Liver (tissue), 9 donors: Measurements from ENCODE around the gene RAVER2. TPM values are rescaled to one million over a fixed set of nuclear protein-coding genes. Genes with fewer than 3 reads are reported as not detected.

Experiments
- DNase-seq: peaks from one replicate; pipeline ENCODE4 v3.0.0-alpha.2; 2017; ENCODE audit warnings: low spot score
- H3K27ac ChIP-seq, 2 donors: one replicate each; pipeline ENCODE4 v1.7.0; 2013; ENCODE audit warnings: inconsistent platforms in 2 of 2, low read length in 2 of 2, control low read depth in 1 of 2, low read depth in 1 of 2, mild to moderate bottlenecking in 1 of 2
- H3K27me3 ChIP-seq, 4 donors: one replicate each; pipeline versions ENCODE4 v1.6.1 to v1.7.0; 2013; ENCODE audit warnings: low read length in 3 of 4, inconsistent platforms in 1 of 4, mild to moderate bottlenecking in 1 of 4, moderate library complexity in 1 of 4; ENCODE audit not compliant: control insufficient read depth in 4 of 4, insufficient read depth in 4 of 4
- H3K36me3 ChIP-seq, 4 donors: one replicate each; pipeline versions ENCODE4 v1.6.1 to v1.7.0; 2013; ENCODE audit warnings: low read length in 3 of 4, mild to moderate bottlenecking in 3 of 4, low read depth in 1 of 4, moderate library complexity in 1 of 4; ENCODE audit not compliant: control insufficient read depth in 4 of 4, insufficient read depth in 3 of 4
- H3K4me1 ChIP-seq, 4 donors: one replicate each; pipeline versions ENCODE4 v1.6.1 to v1.7.0; 2013; ENCODE audit warnings: low read length in 3 of 4, mild to moderate bottlenecking in 3 of 4, moderate library complexity in 1 of 4; ENCODE audit not compliant: control insufficient read depth in 4 of 4, insufficient read depth in 4 of 4
- H3K4me3 ChIP-seq, 3 donors: one replicate each; pipeline versions ENCODE4 v1.6.1 to v1.7.0; 2013; ENCODE audit warnings: low read length in 3 of 3, control low read depth in 1 of 3, low read depth in 1 of 3, mild to moderate bottlenecking in 1 of 3
- H3K9ac ChIP-seq, 2 donors: one replicate each; pipeline ENCODE4 v1.7.0; 2013; ENCODE audit warnings: low read length in 2 of 2, mild to moderate bottlenecking in 2 of 2, moderate library complexity in 2 of 2, control low read depth in 1 of 2, low read depth in 1 of 2
- H3K9me3 ChIP-seq, 4 donors: one replicate each; pipeline versions ENCODE4 v1.6.1 to v1.7.0; 2013; ENCODE audit warnings: low read length in 3 of 4; ENCODE audit not compliant: control insufficient read depth in 4 of 4
- EGR1 ChIP-seq, 2 donors: IDR thresholded peaks; 2 replicates each; pipeline ENCODE4 v1.6.1; 2016 to 2018; ENCODE audit warnings: antibody characterized with exemption in 2 of 2, low read depth in 2 of 2
- FOXA2 ChIP-seq: IDR thresholded peaks from 2 replicates; pipeline ENCODE4 v1.6.1; 2016; ENCODE audit warnings: antibody characterized with exemption
- GABPA ChIP-seq, 2 donors: IDR thresholded peaks in 1 of 2; conservative IDR thresholded peaks in 1 of 2; 2 replicates each; pipeline ENCODE4 v1.6.1; 2016; ENCODE audit warnings: antibody characterized with exemption in 2 of 2, mild to moderate bottlenecking in 1 of 2, moderate library complexity in 1 of 2
- HNF4A ChIP-seq, 2 donors: conservative IDR thresholded peaks; 2 replicates each; pipeline ENCODE4 v1.6.1; 2016; ENCODE audit warnings: antibody characterized with exemption in 2 of 2, mild to moderate bottlenecking in 2 of 2
- HNF4G ChIP-seq: IDR thresholded peaks from 2 replicates; pipeline ENCODE4 v1.6.1; 2016; ENCODE audit warnings: antibody characterized with exemption
- JUND ChIP-seq, 2 donors: IDR thresholded peaks; 2 replicates each; pipeline ENCODE4 v1.6.1; 2016; ENCODE audit warnings: antibody characterized with exemption in 2 of 2
- NR2F2 ChIP-seq: IDR thresholded peaks from 2 replicates; pipeline ENCODE4 v1.6.1; 2016; ENCODE audit warnings: antibody characterized with exemption
- RAD21 ChIP-seq, 2 donors: IDR thresholded peaks; 2 replicates each; pipeline ENCODE4 v1.6.1; 2016; ENCODE audit warnings: antibody characterized with exemption in 2 of 2, mild to moderate bottlenecking in 2 of 2
- RXRA ChIP-seq, 2 donors: IDR thresholded peaks; 2 replicates each; pipeline ENCODE4 v1.6.1; 2017 to 2018; ENCODE audit warnings: antibody characterized with exemption in 2 of 2, mild to moderate bottlenecking in 1 of 2
- TAF1 ChIP-seq: conservative IDR thresholded peaks from 2 replicates; pipeline ENCODE4 v1.6.1; 2016; ENCODE audit warnings: antibody characterized with exemption, mild to moderate bottlenecking
- YY1 ChIP-seq: IDR thresholded peaks from 2 replicates; pipeline ENCODE4 v1.6.1; 2016; ENCODE audit warnings: antibody characterized with exemption, mild to moderate bottlenecking
- WGBS: extraction: QIAGEN DNeasy Blood & Tissue Kit; methylation state at CpG from one replicate; pipeline ENCODE4 v1.1.7; 2013; 5-methylcytosine and 5-hydroxymethylcytosine counted together
- polyA plus RNA-seq, 2 donors: library from polyadenylated mRNA; stranded (reverse) in 1 of 2; unstranded in 1 of 2; fragments of 200-250 nt in 1 of 2; fragments of >200 nt in 1 of 2; fragmentation: Nextera tagmentation in 1 of 2; extraction: Ambion mirVana in 1 of 2; gene quantifications; one replicate each; pipeline versions ENCODE4 v1.2.1 to v1.2.3, GENCODE V29; 2013 to 2015
- total RNA-seq, 2 donors: library from RNA; depleted of rRNA; stranded (reverse); fragments of >200 nt; gene quantifications; one replicate each; pipeline ENCODE4 v1.2.3, GENCODE V29; 2014
- TF ChIP-seq, protein P1 (sequence below): IDR thresholded peaks from 2 replicates; pipeline ENCODE4 v1.6.1; 2016; ENCODE audit warnings: antibody characterized with exemption
- TF ChIP-seq, protein P2 (sequence below): IDR thresholded peaks from 2 replicates; pipeline ENCODE4 v1.6.1; 2016; ENCODE audit warnings: antibody characterized with exemption, mild to moderate bottlenecking
- TF ChIP-seq, protein P3 (sequence below): IDR thresholded peaks from 2 replicates; pipeline ENCODE4 v1.6.1; 2016; ENCODE audit warnings: antibody characterized with exemption
- TF ChIP-seq, protein P4 (sequence below): IDR thresholded peaks from 2 replicates; pipeline ENCODE4 v1.6.1; 2016; ENCODE audit warnings: antibody characterized with exemption
- donor health status: healthy.
- donor health status: healthy.
- donor health status: healthy.
- donor health status: healthy.
- donor health status: healthy.

The RAVER2 gene
- total and polyA plus RNA-seq, 4 donors = 0.40 to 6.7 (median 0.96) TPM

DNA sequence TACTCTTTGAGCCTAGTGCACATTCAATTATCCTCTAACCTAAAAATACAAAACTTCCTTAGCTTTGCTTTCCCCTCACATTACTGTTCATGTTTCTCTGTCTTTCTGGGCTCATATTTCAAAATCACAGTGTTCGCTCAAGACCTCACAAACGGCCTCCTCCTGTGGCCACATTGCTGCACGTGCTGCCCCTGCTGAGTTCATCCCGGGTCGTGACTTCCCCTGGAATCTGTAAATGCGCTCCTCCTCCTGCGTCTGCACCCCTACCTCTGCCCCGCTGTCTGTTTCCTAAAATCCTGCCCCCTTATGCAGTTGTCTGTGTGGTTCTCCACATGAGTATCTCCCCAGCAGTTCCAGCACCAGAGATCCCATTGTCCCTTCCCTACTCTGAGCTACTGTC lies 45.5 kb upstream of the RAVER2 start:
- TF ChIP-seq EGR1 (IDR thresholded peaks at IDR 0.05; ENCODE audit: low read depth in 2 of 2) = no peak
- no peak for TF ChIP-seq RAD21 (IDR thresholded peaks at IDR 0.05)
- TF ChIP-seq FOXA2 = no peak
- no peak for TF ChIP-seq RXRA (IDR thresholded peaks at IDR 0.05)
- TF ChIP-seq TAF1 = no peak
- TF ChIP-seq, protein P1, sequence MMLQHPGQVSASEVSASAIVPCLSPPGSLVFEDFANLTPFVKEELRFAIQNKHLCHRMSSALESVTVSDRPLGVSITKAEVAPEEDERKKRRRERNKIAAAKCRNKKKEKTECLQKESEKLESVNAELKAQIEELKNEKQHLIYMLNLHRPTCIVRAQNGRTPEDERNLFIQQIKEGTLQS = no peak
- no peak for TF ChIP-seq YY1
- TF ChIP-seq GABPA (IDR thresholded peaks at IDR 0.05 in 1 of 2, conservative IDR thresholded peaks at IDR 0.05 in 1 of 2) = no peak
- TF ChIP-seq, protein P2, sequence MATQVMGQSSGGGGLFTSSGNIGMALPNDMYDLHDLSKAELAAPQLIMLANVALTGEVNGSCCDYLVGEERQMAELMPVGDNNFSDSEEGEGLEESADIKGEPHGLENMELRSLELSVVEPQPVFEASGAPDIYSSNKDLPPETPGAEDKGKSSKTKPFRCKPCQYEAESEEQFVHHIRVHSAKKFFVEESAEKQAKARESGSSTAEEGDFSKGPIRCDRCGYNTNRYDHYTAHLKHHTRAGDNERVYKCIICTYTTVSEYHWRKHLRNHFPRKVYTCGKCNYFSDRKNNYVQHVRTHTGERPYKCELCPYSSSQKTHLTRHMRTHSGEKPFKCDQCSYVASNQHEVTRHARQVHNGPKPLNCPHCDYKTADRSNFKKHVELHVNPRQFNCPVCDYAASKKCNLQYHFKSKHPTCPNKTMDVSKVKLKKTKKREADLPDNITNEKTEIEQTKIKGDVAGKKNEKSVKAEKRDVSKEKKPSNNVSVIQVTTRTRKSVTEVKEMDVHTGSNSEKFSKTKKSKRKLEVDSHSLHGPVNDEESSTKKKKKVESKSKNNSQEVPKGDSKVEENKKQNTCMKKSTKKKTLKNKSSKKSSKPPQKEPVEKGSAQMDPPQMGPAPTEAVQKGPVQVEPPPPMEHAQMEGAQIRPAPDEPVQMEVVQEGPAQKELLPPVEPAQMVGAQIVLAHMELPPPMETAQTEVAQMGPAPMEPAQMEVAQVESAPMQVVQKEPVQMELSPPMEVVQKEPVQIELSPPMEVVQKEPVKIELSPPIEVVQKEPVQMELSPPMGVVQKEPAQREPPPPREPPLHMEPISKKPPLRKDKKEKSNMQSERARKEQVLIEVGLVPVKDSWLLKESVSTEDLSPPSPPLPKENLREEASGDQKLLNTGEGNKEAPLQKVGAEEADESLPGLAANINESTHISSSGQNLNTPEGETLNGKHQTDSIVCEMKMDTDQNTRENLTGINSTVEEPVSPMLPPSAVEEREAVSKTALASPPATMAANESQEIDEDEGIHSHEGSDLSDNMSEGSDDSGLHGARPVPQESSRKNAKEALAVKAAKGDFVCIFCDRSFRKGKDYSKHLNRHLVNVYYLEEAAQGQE = no peak
- TF ChIP-seq HNF4G = no peak
- Histone ChIP-seq H3K27ac (no peak overlapping the region), H3K9me3 (no peaks in the 10 kb centered on the region), H3K27me3 (no peaks in the 10 kb centered on the region), H3K4me1 (no peaks in the 10 kb centered on the region), H3K9ac (peak overlapping the region in 1 of 2 donors; percentile 12), H3K4me3 (no peak overlapping the region), H3K36me3 (no peaks in the 10 kb centered on the region)
- DNase-seq = no peak
- WGBS = 74% methylated on average over 8 of the region's 8 CpGs

DNA sequence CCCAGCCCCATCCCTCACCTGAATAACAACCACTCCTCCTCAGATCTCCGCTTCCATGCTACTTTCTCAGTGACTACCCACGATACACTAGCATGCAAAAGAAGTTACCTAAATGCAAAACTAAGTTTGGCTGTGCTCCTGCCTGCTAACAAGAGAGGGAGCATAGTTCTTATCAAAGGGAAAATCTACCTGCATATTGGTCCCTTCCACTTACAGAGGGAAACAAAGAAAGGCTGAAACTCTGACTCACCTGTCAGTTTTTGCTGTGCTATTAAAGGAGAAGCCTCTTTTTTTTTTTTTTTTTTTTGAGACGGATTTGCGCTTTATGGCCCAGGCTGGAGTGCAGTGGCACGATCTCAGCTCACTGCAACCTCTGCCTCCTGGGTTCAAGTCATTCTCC lies 43.8 kb upstream of the RAVER2 start:
- DNase-seq = no peak
- TF ChIP-seq, protein P1 = no peak
- TF ChIP-seq, protein P3, sequence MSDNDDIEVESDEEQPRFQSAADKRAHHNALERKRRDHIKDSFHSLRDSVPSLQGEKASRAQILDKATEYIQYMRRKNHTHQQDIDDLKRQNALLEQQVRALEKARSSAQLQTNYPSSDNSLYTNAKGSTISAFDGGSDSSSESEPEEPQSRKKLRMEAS = no peak
- TF ChIP-seq NR2F2 = no peak
- TF ChIP-seq EGR1 (IDR thresholded peaks at IDR 0.05; ENCODE audit: low read depth in 2 of 2) = no peak
- TF ChIP-seq JUND (IDR thresholded peaks at IDR 0.05) = no peak
- TF ChIP-seq, protein P4, sequence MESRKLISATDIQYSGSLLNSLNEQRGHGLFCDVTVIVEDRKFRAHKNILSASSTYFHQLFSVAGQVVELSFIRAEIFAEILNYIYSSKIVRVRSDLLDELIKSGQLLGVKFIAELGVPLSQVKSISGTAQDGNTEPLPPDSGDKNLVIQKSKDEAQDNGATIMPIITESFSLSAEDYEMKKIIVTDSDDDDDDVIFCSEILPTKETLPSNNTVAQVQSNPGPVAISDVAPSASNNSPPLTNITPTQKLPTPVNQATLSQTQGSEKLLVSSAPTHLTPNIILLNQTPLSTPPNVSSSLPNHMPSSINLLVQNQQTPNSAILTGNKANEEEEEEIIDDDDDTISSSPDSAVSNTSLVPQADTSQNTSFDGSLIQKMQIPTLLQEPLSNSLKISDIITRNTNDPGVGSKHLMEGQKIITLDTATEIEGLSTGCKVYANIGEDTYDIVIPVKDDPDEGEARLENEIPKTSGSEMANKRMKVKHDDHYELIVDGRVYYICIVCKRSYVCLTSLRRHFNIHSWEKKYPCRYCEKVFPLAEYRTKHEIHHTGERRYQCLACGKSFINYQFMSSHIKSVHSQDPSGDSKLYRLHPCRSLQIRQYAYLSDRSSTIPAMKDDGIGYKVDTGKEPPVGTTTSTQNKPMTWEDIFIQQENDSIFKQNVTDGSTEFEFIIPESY = no peak
- TF ChIP-seq HNF4A (conservative IDR thresholded peaks at IDR 0.05) = no peak
- H3K4me1 ChIP-seq = no peaks in the 10 kb centered on the region
- no peaks in the 10 kb centered on the region for H3K27me3 ChIP-seq
- WGBS = 93% methylated on average over 5 of the region's 5 CpGs
- no peaks in the 10 kb centered on the region for H3K9me3 ChIP-seq
- no peak overlapping the region for H3K27ac ChIP-seq
- no peak overlapping the region for H3K4me3 ChIP-seq
- H3K9ac ChIP-seq = no peak overlapping the region
- no peaks in the 10 kb centered on the region for H3K36me3 ChIP-seq
